Stimulated activated effector memory CD8-positive, alpha-beta T cell treated with anti-CD3 and anti-CD28 coated beads, Interleukin-12 subunit alpha, Interleukin-12 subunit beta, amount 100 ng/mL, for 72 hours (primary cell): ENCODE data around the gene HYCC1.
"Not testable (repeated sequence)": the region's sequence is repeated elsewhere in the genome, so short reads cannot be mapped to it uniquely, and the experiment has no call there.

Experiments
- ATAC-seq: fragments of 150-1000 bp; cut with Tn5 transposase; 2 replicates; pipeline ENCODE4 v1.10.0; 2021
- DNase-seq, 2 donors: peaks; one replicate each; pipeline ENCODE4 v3.0.0; 2021 to 2022; ENCODE audit warnings: low spot score in 2 of 2
- H3K27ac Mint-ChIP-seq: one replicate; pipeline ENCODE4 v1.8.0; 2022; ENCODE audit warnings: mild to moderate bottlenecking, mixed read lengths
- H3K36me3 Mint-ChIP-seq: one replicate; pipeline ENCODE4 v1.8.0; 2022; ENCODE audit warnings: mild to moderate bottlenecking, mixed read lengths
- H3K4me1 Mint-ChIP-seq: one replicate; pipeline ENCODE4 v1.8.0; 2022; ENCODE audit warnings: mixed read lengths
- H3K4me3 Mint-ChIP-seq: one replicate; pipeline ENCODE4 v1.8.0; 2022; ENCODE audit warnings: mild to moderate bottlenecking, mixed read lengths
- H3K9me3 Mint-ChIP-seq: one replicate; pipeline ENCODE4 v1.8.0; 2022; ENCODE audit warnings: mixed read lengths

The HYCC1 gene

DNA sequence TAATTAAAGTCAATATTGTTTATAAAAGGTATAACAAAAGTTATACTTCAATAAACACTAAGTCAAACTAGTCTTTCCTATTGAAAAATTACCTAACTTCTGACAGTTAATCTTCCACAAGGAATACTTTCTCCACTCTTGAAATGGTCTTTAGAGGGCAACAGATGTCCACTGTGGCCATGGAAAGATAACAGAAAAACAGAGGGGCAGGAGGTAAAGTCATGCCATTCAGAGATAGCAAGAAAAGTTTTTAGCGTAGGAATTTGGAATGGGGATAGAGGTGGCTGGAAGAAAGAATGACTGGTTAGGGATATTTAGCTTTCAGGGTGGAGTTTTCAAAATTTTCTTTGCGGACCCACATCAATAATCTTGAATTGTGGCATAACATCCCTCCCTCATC, 34.7 kb downstream of the HYCC1 start:
- DNase-seq (no peak), ATAC-seq (no peak)
- Mint-ChIP-seq H3K4me3 (no peak overlapping the region), H3K4me1 (no peaks in the 10 kb centered on the region), H3K27ac (no peak overlapping the region), H3K9me3 (no peaks in the 10 kb centered on the region), H3K36me3 (peaks cover 24% of the 10 kb centered on the region)

DNA sequence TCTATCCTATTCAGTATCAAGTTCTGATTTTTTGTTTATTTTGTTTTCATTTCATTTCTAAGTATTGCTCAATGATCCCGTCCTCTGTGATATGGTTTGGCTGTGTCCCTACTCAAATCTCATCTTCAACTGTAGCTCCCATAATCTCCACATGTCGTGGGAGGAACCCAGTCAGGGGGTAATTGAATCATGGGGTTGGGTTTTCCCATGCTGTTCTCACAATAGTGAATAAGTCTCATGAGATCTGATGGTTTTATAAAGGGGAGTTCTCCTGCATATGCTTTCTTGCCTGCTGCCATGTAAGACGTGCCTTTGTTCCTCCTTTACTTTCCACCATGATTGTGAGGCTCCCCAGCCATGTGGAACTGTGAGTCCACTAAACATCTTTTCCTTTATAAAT, 39.3 kb downstream of the HYCC1 start:
- H3K4me1 Mint-ChIP-seq, H3K4me3 Mint-ChIP-seq, H3K9me3 Mint-ChIP-seq, H3K27ac Mint-ChIP-seq, ATAC-seq, DNase-seq: not testable (repeated sequence)
- peaks cover 24% of the 10 kb centered on the region for H3K36me3 Mint-ChIP-seq

DNA sequence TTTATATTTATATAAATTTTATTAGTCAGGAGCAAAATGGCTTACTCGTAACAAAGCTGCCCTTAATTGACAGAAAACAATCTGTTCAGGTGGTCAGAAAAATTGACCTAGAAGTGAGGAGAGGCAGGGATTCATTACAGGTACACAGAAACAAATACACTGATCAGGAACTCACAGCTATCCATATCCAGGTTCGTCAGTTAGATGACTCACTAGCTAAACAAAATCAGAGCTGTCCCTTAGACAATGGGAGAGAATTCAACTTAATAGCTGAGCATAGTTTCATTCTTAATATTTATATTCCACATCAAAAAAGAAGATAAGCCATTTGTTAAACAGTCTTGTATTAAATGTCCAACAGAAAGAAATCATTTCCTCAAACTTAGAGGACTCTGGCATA, 41.7 kb downstream of the HYCC1 start:
- DNase-seq (no peak), ATAC-seq (no peak)
- Mint-ChIP-seq H3K36me3 (peaks cover 24% of the 10 kb centered on the region), H3K9me3 (no peaks in the 10 kb centered on the region), H3K27ac (no peak overlapping the region), H3K4me3 (no peak overlapping the region), H3K4me1 (no peaks in the 10 kb centered on the region)

DNA sequence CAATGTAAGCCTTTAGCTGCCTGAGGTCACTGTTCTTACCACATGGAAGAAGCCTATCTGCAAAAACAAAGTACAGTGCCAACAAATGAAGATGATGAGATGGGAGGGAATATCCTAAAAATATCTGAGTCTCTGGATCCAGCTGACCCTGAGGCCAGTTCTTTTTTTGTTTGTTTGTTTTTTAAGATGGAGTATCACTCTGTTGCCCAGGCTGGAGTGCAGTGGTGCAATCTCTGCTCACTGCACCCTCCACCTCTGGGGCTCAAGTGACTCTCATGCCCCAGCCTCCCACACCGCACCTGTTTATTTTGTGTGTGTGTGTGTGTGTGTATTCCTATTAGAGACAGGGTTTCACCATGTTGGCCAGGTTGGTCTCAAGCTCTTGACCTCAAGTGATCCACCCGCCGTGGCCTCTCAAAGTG, 44.9 kb downstream of the HYCC1 start:
- DNase-seq (no peak), ATAC-seq (no peak)
- Mint-ChIP-seq H3K4me3 (no peak overlapping the region), H3K4me1 (no peaks in the 10 kb centered on the region), H3K9me3 (no peaks in the 10 kb centered on the region), H3K27ac (no peak overlapping the region), H3K36me3 (peaks cover 7% of the 10 kb centered on the region)
